Stomach (tissue), 9 donors: ENCODE measurements around the gene CHPT1. TPM values are rescaled to one million over a fixed set of nuclear protein-coding genes. Genes with fewer than 3 reads are reported as not detected.
"Not testable (repeated sequence)": the region's sequence is repeated elsewhere in the genome, so short reads cannot be mapped to it uniquely, and the experiment has no call there.

Source experiments
- DNase-seq, 2 donors: peaks; one replicate each; pipeline versions ENCODE4 v3.0.0 to v3.0.0-alpha.2; 2013 to 2019
- H3K27ac ChIP-seq, 5 donors: fragments of 200-600 bp in 4 of 5; sonication (generic) in 4 of 5; one replicate each; pipeline ENCODE4 v1.5.1; 2013 to 2019; ENCODE audit warnings: mild to moderate bottlenecking in 1 of 5, moderate library complexity in 1 of 5
- H3K27me3 ChIP-seq, 3 donors: fragments of 200-600 bp; sonication (generic); one replicate each; pipeline ENCODE4 v1.5.1; 2017 to 2019; ENCODE audit warnings: mixed run types in 1 of 3
- H3K36me3 ChIP-seq, 4 donors: fragments of 200-600 bp; sonication (generic); 1 replicate in 3 of 4; 2 replicates in 1 of 4; pipeline ENCODE4 v1.5.1; 2016 to 2019
- H3K4me1 ChIP-seq, 4 donors: fragments of 200-600 bp; sonication (generic); one replicate each; pipeline ENCODE4 v1.5.1; 2016 to 2019
- H3K4me3 ChIP-seq, 4 donors: fragments of 200-600 bp; sonication (generic) in 3 of 4; one replicate each; pipeline ENCODE4 v1.5.1; 2016 to 2019; ENCODE audit warnings: mild to moderate bottlenecking in 1 of 4
- H3K9me3 ChIP-seq, 4 donors: fragments of 200-600 bp; sonication (generic); one replicate each; pipeline ENCODE4 v1.5.1; 2016 to 2019
- EP300 ChIP-seq: sonication (generic); formaldehyde crosslinking; IDR thresholded peaks from one replicate; pipeline ENCODE4 v1.6.1; 2017; ENCODE audit warnings: antibody characterized with exemption
- POLR2A ChIP-seq, 4 donors: fragments of 450-650 bp; IDR thresholded peaks; one replicate each; pipeline ENCODE4 v1.6.1; 2016; ENCODE audit warnings: antibody characterized with exemption in 4 of 4, control low read depth in 2 of 4, mild to moderate bottlenecking in 1 of 4, moderate library complexity in 1 of 4
- POLR2AphosphoS5 ChIP-seq, 3 donors: sonication (generic); formaldehyde crosslinking; IDR thresholded peaks; one replicate each; pipeline ENCODE4 v1.6.1; 2016; ENCODE audit warnings: antibody characterized with exemption in 3 of 3
- WGBS, 5 donors: extraction: QIAGEN DNeasy Blood & Tissue Kit in 3 of 5; methylation state at CpG; one replicate each; pipeline versions ENCODE4 v1.1.5 to v1.1.7; 2013 to 2018; 5-methylcytosine and 5-hydroxymethylcytosine counted together
- intact Hi-C: fragments of 100-400 bp; cut with DNase I; formaldehyde crosslinking; loops from one replicate; pipeline ENCODE4 v1.15.1; 2023; ENCODE audit warnings: low total_unique reads
- polyA plus RNA-seq, 3 donors: library from polyadenylated mRNA; stranded (reverse); fragments of 200-250 nt; gene quantifications; one replicate each; pipeline ENCODE4 v1.2.3, GENCODE V29; 2013
- total RNA-seq, 5 donors: library from RNA; depleted of rRNA; stranded (reverse); fragments of >200 nt; gene quantifications; one replicate each; pipeline versions ENCODE4 v1.1.0 to v1.2.3, GENCODE V29; 2014 to 2016
- TF ChIP-seq, protein P1 (sequence below), 7 experiments: fragments of 450-650 bp in 4 of 7; fragments of 200-600 bp in 3 of 7; sonication (generic) in 3 of 7; IDR thresholded peaks; one replicate each; pipeline ENCODE4 v1.5.1; 2016 to 2019; ENCODE audit warnings: antibody characterized with exemption in 7 of 7, control low read depth in 2 of 7, mild to moderate bottlenecking in 1 of 7
- donor health status: healthy with polysubstance abuse.
- donor health status: Bipolar disorder and iron deficiency.
- donor health status: healthy.

Gene CHPT1
- total and polyA plus RNA-seq, 8 donors: 34.2 to 618 (median 78.9) TPM

DNA sequence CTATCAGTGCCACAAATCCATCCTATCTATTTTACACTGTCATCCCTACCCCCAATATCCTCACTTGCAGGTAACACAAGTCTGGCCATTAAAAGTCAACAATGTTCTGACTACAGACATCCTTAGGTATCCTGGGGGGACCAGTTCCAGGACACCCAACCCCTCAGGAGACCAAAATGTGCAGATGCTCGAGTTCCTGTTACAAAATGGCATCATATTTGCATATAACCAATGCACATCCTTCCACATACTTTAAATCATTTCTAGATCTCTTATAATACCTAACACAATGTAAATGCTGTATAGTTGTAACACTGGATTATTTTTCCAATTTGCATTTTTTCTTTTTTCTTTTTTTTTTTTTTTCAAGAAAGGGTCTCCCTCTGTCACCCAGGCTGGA, 34.9 kb downstream of the CHPT1 start:
- TF ChIP-seq EP300: no peak
- TF ChIP-seq POLR2AphosphoS5 (IDR thresholded peaks at IDR 0.05): no peak
- no peak for TF ChIP-seq POLR2A (IDR thresholded peaks at IDR 0.05)
- TF ChIP-seq, protein P1, sequence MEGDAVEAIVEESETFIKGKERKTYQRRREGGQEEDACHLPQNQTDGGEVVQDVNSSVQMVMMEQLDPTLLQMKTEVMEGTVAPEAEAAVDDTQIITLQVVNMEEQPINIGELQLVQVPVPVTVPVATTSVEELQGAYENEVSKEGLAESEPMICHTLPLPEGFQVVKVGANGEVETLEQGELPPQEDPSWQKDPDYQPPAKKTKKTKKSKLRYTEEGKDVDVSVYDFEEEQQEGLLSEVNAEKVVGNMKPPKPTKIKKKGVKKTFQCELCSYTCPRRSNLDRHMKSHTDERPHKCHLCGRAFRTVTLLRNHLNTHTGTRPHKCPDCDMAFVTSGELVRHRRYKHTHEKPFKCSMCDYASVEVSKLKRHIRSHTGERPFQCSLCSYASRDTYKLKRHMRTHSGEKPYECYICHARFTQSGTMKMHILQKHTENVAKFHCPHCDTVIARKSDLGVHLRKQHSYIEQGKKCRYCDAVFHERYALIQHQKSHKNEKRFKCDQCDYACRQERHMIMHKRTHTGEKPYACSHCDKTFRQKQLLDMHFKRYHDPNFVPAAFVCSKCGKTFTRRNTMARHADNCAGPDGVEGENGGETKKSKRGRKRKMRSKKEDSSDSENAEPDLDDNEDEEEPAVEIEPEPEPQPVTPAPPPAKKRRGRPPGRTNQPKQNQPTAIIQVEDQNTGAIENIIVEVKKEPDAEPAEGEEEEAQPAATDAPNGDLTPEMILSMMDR (IDR thresholded peaks at IDR 0.05): no peak
- no peaks in the 10 kb centered on the region for H3K27me3 ChIP-seq
- WGBS, 5 donors: 82 to 100% (median 89%) methylated on average over 1 of the region's 1 CpG
- intact Hi-C loops: no loop called here
- H3K36me3 ChIP-seq: peaks cover 12 to 84% (median 65%) of the 10 kb centered on the region in 4 donors
- H3K4me3 ChIP-seq: no peak overlapping the region
- DNase-seq: no peak
- no peaks in the 10 kb centered on the region for H3K9me3 ChIP-seq
- H3K4me1 ChIP-seq: peaks cover 0 to 9% (median 0%) of the 10 kb centered on the region in 4 donors
- H3K27ac ChIP-seq: no peak overlapping the region

DNA sequence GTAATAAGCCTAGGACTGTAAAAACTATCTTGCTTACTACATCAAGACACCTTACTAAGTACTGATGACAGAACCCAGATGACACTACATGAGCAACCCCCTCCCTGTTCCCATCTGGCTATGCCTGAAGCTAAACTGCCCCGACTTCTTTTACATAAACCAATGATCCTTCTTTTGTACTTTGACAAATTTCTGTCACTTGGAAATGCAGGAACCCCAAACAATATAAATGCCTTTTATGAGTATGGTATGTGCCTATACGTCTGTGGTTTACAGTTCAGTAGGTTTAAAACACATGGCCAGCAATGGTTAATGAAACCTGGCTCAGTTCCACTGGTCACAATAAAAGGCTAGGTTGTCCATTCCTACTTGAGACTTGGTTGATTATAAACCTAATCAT, 35.7 kb downstream of the CHPT1 start:
- Histone ChIP-seq H3K27ac (no peak overlapping the region), H3K36me3 (peaks cover 17 to 85% (median 66%) of the 10 kb centered on the region in 4 donors), H3K9me3 (no peaks in the 10 kb centered on the region), H3K27me3 (no peaks in the 10 kb centered on the region), H3K4me3 (no peak overlapping the region), H3K4me1 (peaks cover 0 to 9% (median 0%) of the 10 kb centered on the region in 4 donors)
- intact Hi-C loops: no loop called here
- WGBS, 5 donors: 48 to 69% (median 54%) methylated on average over 2 of the region's 2 CpGs
- DNase-seq: no peak
- no peak for TF ChIP-seq POLR2A (IDR thresholded peaks at IDR 0.05)
- no peak for TF ChIP-seq POLR2AphosphoS5 (IDR thresholded peaks at IDR 0.05)
- TF ChIP-seq, protein P1 (IDR thresholded peaks at IDR 0.05): no peak
- no peak for TF ChIP-seq EP300

DNA sequence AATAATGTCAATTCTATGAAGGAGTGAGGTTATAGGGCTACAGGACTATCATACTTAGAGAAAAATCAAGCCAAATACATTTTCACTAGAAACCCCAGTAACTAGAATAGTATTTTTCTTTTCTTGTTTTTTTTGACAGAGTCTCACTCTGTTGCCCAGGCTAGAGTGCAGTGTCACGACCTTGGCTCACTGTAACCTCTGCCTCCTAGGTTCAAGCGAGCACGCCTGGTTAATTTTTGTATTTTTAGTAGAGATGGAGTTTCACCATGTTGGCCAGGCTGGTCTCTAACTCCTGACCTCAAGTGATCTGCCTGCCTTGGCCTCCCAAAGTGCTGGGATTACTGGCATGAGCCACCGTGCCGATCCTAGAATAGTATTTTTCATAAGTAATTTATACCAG, 37.0 kb downstream of the CHPT1 start:
- H3K4me3 ChIP-seq, H3K4me1 ChIP-seq, H3K27me3 ChIP-seq, DNase-seq, intact Hi-C loops, H3K27ac ChIP-seq, H3K9me3 ChIP-seq: not testable (repeated sequence)
- WGBS, 5 donors: 93 to 97% (median 97%) methylated on average over 5 of the region's 5 CpGs
- peaks cover 28 to 85% (median 67%) of the 10 kb centered on the region in 4 donors for H3K36me3 ChIP-seq

DNA sequence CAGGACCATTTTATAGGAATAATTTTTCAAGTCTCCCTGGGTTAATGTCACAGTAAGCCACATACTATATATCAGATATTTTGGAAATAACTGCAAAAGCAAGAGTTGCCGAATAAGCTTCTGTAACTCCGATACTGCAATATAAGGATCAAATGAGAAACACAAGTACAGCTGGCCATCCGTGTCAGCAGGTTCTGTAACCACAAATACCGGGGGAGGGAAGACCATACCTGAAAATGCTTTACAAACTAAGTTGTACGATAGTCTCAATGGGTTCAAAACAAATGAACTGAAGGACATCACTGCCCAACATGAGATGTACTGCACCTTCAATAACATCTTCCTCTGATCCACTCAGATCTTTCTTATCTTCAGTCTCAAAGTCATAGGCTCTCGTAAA, 40.0 kb downstream of the CHPT1 start:
- Histone ChIP-seq H3K27me3 (no peaks in the 10 kb centered on the region), H3K36me3 (peaks cover 34 to 80% (median 71%) of the 10 kb centered on the region in 4 donors), H3K4me1 (peaks cover 0 to 11% (median 0%) of the 10 kb centered on the region in 4 donors), H3K27ac (no peak overlapping the region), H3K4me3 (no peak overlapping the region), H3K9me3 (no peaks in the 10 kb centered on the region)
- no peak for DNase-seq
- no peak for TF ChIP-seq POLR2A (IDR thresholded peaks at IDR 0.05)
- no peak for TF ChIP-seq POLR2AphosphoS5 (IDR thresholded peaks at IDR 0.05)
- TF ChIP-seq, protein P1 (IDR thresholded peaks at IDR 0.05): no peak
- no peak for TF ChIP-seq EP300
- 94 to 97% (median 97%) methylated on average over 6 of the region's 6 CpGs for WGBS, 5 donors
- intact Hi-C loops: no loop called here

DNA sequence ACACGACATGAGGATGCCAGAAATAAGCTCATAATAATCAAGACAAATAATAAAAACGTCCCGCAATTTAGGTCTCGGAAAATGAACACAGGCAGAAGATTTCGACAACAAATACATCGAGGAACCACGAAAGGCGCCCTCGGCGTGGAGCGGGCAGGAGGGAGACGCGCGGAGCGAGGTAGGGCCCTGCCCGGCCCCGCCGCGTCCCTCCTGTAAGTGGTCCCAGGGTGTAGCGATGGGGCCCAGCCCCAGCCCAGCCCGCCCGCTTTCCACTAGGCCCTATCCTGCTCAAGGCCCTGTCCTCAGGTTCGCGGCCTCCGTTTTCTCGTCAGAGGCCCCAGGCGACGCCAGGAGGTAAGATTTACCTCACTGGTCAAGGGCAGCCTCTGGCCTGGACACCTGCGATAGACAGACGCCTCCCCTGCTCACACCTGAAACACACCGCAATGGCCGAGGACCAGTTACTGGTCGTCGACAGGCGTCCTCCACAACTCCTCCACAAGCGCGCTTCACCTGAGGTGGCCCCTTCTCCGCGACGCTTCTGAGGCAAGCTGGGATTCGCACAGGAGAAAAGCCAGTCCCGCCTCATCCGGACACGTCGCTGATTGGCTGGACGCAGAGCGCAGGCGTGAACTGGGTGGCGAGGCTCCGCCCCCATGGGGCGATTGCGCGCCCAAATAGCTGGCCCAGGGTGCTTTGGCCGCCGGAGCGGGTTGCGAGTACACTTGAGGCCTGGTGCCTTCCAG, 41.7 kb downstream of the CHPT1 start, which contains the start of gene SYCP3:
Gene SYCP3 (minus strand): TSS at position 543 of the 746 bp plus-strand sequence. CDS start 1,527 bp downstream, outside the sequence.
- no peak for DNase-seq
- 96 to 99% (median 98%) methylated on average over 57 of the region's 57 CpGs for WGBS, 5 donors

More for the DNA sequence above, 41.7 kb downstream of the CHPT1 start, which contains the start of gene SYCP3:
- Histone ChIP-seq H3K27ac (no peak within 1 kb of the TSS), H3K4me1 (peaks cover 0 to 3% (median 0%) of the 10 kb centered on the region in 4 donors), H3K27me3 (no peaks in the 10 kb centered on the region), H3K36me3 (peaks cover 43 to 82% (median 78%) of the 10 kb centered on the region in 4 donors), H3K9me3 (no peaks in the 10 kb centered on the region), H3K4me3 (no peak within 1 kb of the TSS)
- TF ChIP-seq EP300 (no peak), POLR2A (IDR thresholded peaks at IDR 0.05) (no peak)
- intact Hi-C loops: no loop called here
